Thyroid gland (tissue), 4 donors: ENCODE measurements around the gene B3GALT6. TPM values are rescaled to one million over a fixed set of nuclear protein-coding genes. Genes with fewer than 3 reads are reported as not detected.

Experiments used
- DNase-seq, 2 donors: peaks; one replicate each; pipeline ENCODE4 v3.0.0-alpha.2; 2019
- H3K27ac ChIP-seq, 3 donors: fragments of 200-600 bp; sonication (generic); 1 replicate in 2 of 3; 2 replicates in 1 of 3; pipeline ENCODE4 v1.5.1; 2016 to 2019; ENCODE audit warnings: mild to moderate bottlenecking in 1 of 3, moderate library complexity in 1 of 3
- H3K27me3 ChIP-seq: fragments of 200-600 bp; sonication (generic); one replicate; pipeline ENCODE4 v1.5.1; 2019
- H3K36me3 ChIP-seq, 2 donors: fragments of 200-600 bp; sonication (generic); one replicate each; pipeline ENCODE4 v1.5.1; 2016 to 2019
- H3K4me1 ChIP-seq, 2 donors: fragments of 200-600 bp; sonication (generic); one replicate each; pipeline ENCODE4 v1.5.1; 2017 to 2019
- H3K4me3 ChIP-seq, 3 donors: fragments of 200-600 bp; sonication (generic); replicated peaks in 1 of 3; 1 replicate in 2 of 3; 2 replicates in 1 of 3; pipeline ENCODE4 v1.5.1; 2016; ENCODE audit warnings: mild to moderate bottlenecking in 1 of 3
- H3K9me3 ChIP-seq: fragments of 200-600 bp; sonication (generic); one replicate; pipeline ENCODE4 v1.5.1; 2017
- CTCF ChIP-seq, 6 experiments: fragments of 200-600 bp in 3 of 6; fragments of 450-650 bp in 3 of 6; sonication (generic) in 3 of 6; IDR thresholded peaks; one replicate each; pipeline ENCODE4 v1.5.1; 2016 to 2019; ENCODE audit warnings: antibody characterized with exemption in 6 of 6, mild to moderate bottlenecking in 2 of 6, inconsistent platforms in 1 of 6, moderate library complexity in 1 of 6
- POLR2A ChIP-seq, 2 donors: fragments of 450-650 bp; IDR thresholded peaks; one replicate each; pipeline ENCODE4 v1.6.1; 2017; ENCODE audit warnings: antibody characterized with exemption in 2 of 2, mild to moderate bottlenecking in 2 of 2, moderate library complexity in 1 of 2
- WGBS, 2 donors: methylation state at CpG; one replicate each; pipeline ENCODE4 v1.1.5; 2017; 5-methylcytosine and 5-hydroxymethylcytosine counted together
- intact Hi-C: fragments of 100-400 bp; cut with DNase I; formaldehyde crosslinking; loops from one replicate; pipeline ENCODE4 v1.15.1; 2023
- total RNA-seq, 4 donors: library from RNA; depleted of rRNA; stranded (reverse); fragments of >200 nt; gene quantifications; one replicate each; pipeline ENCODE4 v1.2.3, GENCODE V29; 2016

The B3GALT6 gene
- total RNA-seq, 4 donors from 2014 or later, result 18.0 to 32.2 (median 25.5) TPM

GRCh38 chr1:1228187-1228586, 3.9 kb upstream of the B3GALT6 start:
- H3K9me3 ChIP-seq, result no peaks in the 10 kb centered on the region
- WGBS, 2 donors, result 96 to 97% methylated on average over 11 to 18 of the region's 30 CpGs
- H3K27me3 ChIP-seq, result no peaks in the 10 kb centered on the region
- H3K36me3 ChIP-seq, result peaks cover 24 to 31% of the 10 kb centered on the region in 2 donors
- intact Hi-C loops, result no loop called here
- no peak overlapping the region for H3K4me3 ChIP-seq
- DNase-seq, result no peak
- no peak overlapping the region for H3K27ac ChIP-seq
- no peak for TF ChIP-seq CTCF (IDR thresholded peaks at IDR 0.05)
- no peak for TF ChIP-seq POLR2A (IDR thresholded peaks at IDR 0.05)
- H3K4me1 ChIP-seq, result peaks cover 12 to 26% of the 10 kb centered on the region in 2 donors

DNA sequence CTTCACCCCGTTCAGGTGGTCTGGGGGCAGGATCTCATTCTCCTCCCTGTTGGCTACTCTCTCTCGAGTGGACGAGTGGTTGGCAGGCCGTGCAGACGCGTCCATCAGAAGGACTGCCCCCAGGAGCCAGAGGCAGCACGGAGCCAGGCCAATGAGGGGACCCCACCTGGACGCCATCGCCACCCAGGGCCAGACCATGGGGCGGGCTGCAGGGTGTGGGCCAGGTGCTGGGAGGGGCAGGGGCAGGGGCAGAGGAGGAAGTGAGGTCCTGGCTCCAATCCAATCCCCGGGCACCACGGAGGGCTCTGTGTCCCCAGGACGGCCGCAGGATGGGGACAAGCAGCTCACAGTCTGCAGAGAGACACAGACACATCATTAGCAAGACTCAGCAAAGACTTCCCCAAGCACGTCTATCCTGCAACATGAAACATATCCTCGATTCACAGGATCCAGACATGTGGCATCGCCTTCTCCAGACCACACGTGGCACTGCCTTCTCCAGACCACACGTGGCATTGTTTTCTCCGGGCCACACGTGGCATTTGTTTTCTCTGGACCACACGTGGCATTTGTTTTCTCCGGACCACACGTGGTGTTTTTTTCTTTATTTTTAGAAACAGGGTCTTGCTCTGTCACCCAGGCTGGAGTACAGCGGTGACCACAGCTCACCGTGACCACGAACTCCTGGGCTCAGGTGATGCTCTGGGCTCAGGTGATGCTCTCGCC, 3.3 kb upstream of the B3GALT6 start:
- 93 to 97% methylated on average over 14 to 27 of the region's 28 CpGs for WGBS, 2 donors
- Histone ChIP-seq H3K9me3 (no peaks in the 10 kb centered on the region), H3K27me3 (no peaks in the 10 kb centered on the region), H3K27ac (no peak overlapping the region), H3K36me3 (peaks cover 18 to 25% of the 10 kb centered on the region in 2 donors), H3K4me3 (no peak overlapping the region), H3K4me1 (peaks cover 12 to 28% of the 10 kb centered on the region in 2 donors)
- TF ChIP-seq POLR2A (IDR thresholded peaks at IDR 0.05), result no peak
- intact Hi-C loops, result no loop called here
- DNase-seq, result no peak

DNA sequence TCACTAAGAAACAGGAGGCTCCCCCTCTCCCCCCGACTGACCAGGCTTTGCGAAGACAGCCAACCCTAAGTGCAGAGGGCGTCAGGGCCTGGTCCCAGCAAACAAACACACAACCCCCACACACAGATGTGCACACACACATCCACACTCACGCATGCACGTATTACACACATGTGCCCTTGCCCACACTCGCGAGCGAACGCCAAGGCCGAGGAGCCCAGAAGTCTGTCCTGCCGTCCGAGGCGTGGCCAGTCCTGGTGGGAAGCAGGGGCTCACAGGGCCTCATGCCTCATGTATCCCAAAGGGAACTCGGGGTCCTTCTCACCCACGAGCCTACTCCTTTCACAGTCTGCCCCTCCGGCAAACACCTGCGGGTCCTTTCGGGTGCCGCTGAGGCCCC, 2.3 kb upstream of the B3GALT6 start:
- no peak overlapping the region for H3K27ac ChIP-seq
- peaks cover 12 to 28% of the 10 kb centered on the region in 2 donors for H3K4me1 ChIP-seq
- H3K36me3 ChIP-seq, result peaks cover 16 to 25% of the 10 kb centered on the region in 2 donors
- no peak overlapping the region for H3K4me3 ChIP-seq
- no peaks in the 10 kb centered on the region for H3K9me3 ChIP-seq
- 92 to 97% methylated on average over 16 to 19 of the region's 19 CpGs for WGBS, 2 donors
- intact Hi-C loops, result no loop called here
- TF ChIP-seq CTCF (IDR thresholded peaks at IDR 0.05) (no peak), POLR2A (IDR thresholded peaks at IDR 0.05) (no peak)
- H3K27me3 ChIP-seq, result no peaks in the 10 kb centered on the region
- no peak for DNase-seq

DNA sequence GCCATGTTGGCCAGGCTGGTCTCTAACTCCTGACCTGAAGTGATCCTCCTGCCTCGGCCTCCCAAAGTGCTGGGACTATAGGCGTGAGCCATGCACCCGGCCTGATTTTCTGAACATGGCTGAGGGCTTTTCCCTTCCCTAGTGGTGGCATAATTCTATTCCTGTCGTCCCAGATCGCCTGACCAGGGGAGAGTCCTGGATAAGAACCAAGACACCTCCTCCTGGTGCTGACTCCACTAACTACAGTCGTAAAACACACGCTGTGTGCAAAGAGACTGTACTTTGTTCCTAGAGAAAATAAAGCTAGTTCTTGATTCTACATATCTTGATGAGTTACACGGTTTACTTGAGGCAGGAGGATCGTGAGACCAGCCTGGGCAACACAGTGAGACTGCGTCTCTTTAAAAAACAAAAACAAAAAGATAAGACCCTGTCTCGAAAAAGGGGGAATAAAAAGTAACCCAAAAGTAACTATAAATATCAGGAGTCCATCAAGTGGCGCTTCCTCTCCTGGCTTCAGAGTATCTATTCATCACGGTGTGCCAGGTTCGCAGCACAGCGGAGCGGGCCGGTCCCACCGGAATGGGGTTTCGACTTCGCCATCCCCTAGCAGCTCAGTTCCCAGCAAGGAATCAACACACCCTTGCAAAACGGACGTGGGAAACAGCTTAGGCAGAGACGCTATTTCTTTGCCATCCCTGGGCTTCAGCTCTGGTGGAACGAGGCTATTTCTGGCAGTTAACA, 1.2 kb upstream of the B3GALT6 start:
- Histone ChIP-seq H3K9me3 (no peaks in the 10 kb centered on the region), H3K4me1 (peaks cover 12 to 28% of the 10 kb centered on the region in 2 donors), H3K27ac (peak overlapping the region in 2 of 3 donors; percentile 48 to 80), H3K4me3 (peak overlapping the region; percentile 85 to 98 (median 96)), H3K27me3 (no peaks in the 10 kb centered on the region), H3K36me3 (peaks cover 16 to 20% of the 10 kb centered on the region in 2 donors)
- 19 to 21% methylated on average over 23 to 24 of the region's 24 CpGs for WGBS, 2 donors
- intact Hi-C loops, result no loop called here
- TF ChIP-seq POLR2A (IDR thresholded peaks at IDR 0.05) (no peak), CTCF (IDR thresholded peaks at IDR 0.05) (no peak)
- no peak for DNase-seq

DNA sequence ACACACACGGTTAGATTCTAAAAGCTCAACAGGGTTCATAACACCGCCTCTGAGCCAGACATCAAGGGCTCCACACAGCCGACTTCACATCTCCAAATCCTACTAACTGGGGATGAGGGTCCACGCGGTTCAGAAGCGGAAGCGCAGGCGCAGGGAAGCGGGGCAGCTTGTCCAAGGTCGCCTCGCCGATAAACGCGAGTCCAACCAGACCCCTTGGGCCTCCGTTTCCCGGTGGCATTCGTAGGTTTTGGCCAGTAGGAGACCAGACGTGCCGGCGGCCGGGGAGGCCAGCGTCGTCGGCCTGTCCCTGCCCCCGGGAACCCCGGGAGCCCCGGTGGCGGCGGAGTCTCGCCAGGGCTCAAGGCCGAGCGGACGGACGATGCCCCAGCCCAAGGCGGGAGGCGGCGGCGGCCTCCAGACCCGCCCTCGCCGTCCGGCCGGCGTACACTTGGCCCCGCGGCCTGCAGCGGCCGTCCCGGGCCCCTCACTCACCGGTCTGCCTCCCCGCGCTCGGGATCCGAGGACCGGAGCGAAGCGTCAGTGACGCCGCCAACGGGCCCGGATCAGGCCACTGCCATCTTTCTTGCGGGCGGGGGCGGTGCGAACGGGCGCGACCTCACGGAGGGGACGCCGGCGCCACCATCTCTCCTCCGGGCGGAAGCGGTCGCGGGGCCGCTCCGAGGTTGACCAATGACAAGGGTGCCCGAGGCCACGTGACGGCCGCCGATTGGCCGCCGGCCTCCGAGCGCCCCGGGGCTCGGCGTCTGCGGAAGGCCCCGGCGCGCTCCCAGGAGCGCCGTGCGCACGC, 433 bp upstream of the B3GALT6 start, which contains the start of gene SDF4:
Gene SDF4 (minus strand): TSS at position 602 of the 808 bp plus-strand sequence. CDS start 3,229 bp downstream, outside the sequence.
- WGBS, 2 donors, result 0 to 1% methylated on average over 7 to 26 of the region's 99 CpGs
- intact Hi-C loops, result no loop called here

More for the DNA sequence above, 433 bp upstream of the B3GALT6 start, which contains the start of gene SDF4:
- Histone ChIP-seq H3K27ac (peak within 1 kb of the TSS; percentile 48 to 80 (median 73)), H3K27me3 (no peaks in the 10 kb centered on the region), H3K4me1 (peaks cover 12 to 29% of the 10 kb centered on the region in 2 donors), H3K36me3 (peaks cover 16 to 20% of the 10 kb centered on the region in 2 donors), H3K4me3 (peak within 1 kb of the TSS; percentile 85 to 98 (median 96)), H3K9me3 (no peaks in the 10 kb centered on the region)
- DNase-seq, result peak; percentile 97
- TF ChIP-seq POLR2A (IDR thresholded peaks at IDR 0.05), result peak in 1 of 2 donors; percentile 64
- no peak for TF ChIP-seq CTCF (IDR thresholded peaks at IDR 0.05)
